Liver (tissue), 3 donors: Measurements from ENCODE around the gene ACER2.

ENCODE experiments used
- CTCF ChIP-seq: fragments of 150-350 bp; IDR thresholded peaks from 2 replicates; pipeline ENCODE4 v1.5.1; 2017; ENCODE audit warnings: improper control_type of control experiment, low read depth, low read length; ENCODE audit not compliant: missing input control
- JUND ChIP-seq, 2 donors: IDR thresholded peaks; 2 replicates each; pipeline ENCODE4 v1.6.1; 2016; ENCODE audit warnings: antibody characterized with exemption in 2 of 2
- RAD21 ChIP-seq, 2 donors: IDR thresholded peaks; 2 replicates each; pipeline ENCODE4 v1.6.1; 2016; ENCODE audit warnings: antibody characterized with exemption in 2 of 2, mild to moderate bottlenecking in 2 of 2
- REST ChIP-seq: IDR thresholded peaks from 2 replicates; pipeline ENCODE4 v1.6.1; 2016; ENCODE audit warnings: antibody characterized with exemption, mild to moderate bottlenecking
- SP1 ChIP-seq: IDR thresholded peaks from 2 replicates; pipeline ENCODE4 v1.6.1; 2018; ENCODE audit warnings: antibody characterized with exemption, mild to moderate bottlenecking
- YY1 ChIP-seq: IDR thresholded peaks from 2 replicates; pipeline ENCODE4 v1.6.1; 2016; ENCODE audit warnings: antibody characterized with exemption, mild to moderate bottlenecking
- TF ChIP-seq, protein P1 (sequence below): IDR thresholded peaks from 2 replicates; pipeline ENCODE4 v1.6.1; 2016; ENCODE audit warnings: antibody characterized with exemption
- donor health status: healthy.
- donor health status: healthy.

DNA sequence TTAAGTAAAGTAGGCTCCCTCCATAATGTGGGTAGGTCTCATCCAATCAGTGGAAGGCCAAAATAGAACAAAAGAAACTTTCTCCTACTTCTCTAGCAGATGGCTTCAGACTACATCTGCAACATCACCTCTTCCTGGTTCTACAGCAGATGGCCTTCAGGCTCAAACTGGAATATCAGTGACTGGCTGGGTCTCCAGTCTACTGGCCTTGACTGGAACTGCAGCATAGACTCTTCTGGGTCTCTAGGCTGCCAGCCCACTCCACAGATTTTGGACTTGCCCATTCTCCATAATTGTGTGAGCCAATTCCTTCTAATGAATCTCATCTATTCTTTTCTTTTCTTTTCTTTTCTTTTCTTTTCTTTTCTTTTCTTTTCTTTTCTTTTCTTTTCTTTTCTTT lies 64.8 kb downstream of the ACER2 start:
- no peak for TF ChIP-seq YY1
- TF ChIP-seq, protein P1, sequence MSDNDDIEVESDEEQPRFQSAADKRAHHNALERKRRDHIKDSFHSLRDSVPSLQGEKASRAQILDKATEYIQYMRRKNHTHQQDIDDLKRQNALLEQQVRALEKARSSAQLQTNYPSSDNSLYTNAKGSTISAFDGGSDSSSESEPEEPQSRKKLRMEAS = no peak
- TF ChIP-seq CTCF = no peak
- no peak for TF ChIP-seq RAD21 (IDR thresholded peaks at IDR 0.05)
- TF ChIP-seq SP1 = no peak
- TF ChIP-seq JUND (IDR thresholded peaks at IDR 0.05) = no peak
- no peak for TF ChIP-seq REST
